Transverse colon (tissue), 3 donors: ENCODE data around the gene TMEFF1.

Experiments
- EP300 ChIP-seq: sonication (generic); formaldehyde crosslinking; IDR thresholded peaks from one replicate; pipeline ENCODE4 v1.6.1; 2017; ENCODE audit warnings: antibody characterized with exemption, low read depth
- POLR2A ChIP-seq: fragments of 450-650 bp; IDR thresholded peaks from one replicate; pipeline ENCODE4 v1.6.1; 2016; ENCODE audit warnings: antibody characterized with exemption, mild to moderate bottlenecking, moderate library complexity
- TF ChIP-seq, protein P1 (sequence below), 5 experiments: fragments of 200-600 bp in 3 of 5; fragments of 450-650 bp in 2 of 5; sonication (generic) in 3 of 5; IDR thresholded peaks; 1 replicate in 2 of 5; 2 replicates in 3 of 5; pipeline ENCODE4 v1.5.1; 2016 to 2017; ENCODE audit warnings: antibody characterized with exemption in 5 of 5, inconsistent platforms in 3 of 5, mild to moderate bottlenecking in 2 of 5, moderate library complexity in 1 of 5

DNA sequence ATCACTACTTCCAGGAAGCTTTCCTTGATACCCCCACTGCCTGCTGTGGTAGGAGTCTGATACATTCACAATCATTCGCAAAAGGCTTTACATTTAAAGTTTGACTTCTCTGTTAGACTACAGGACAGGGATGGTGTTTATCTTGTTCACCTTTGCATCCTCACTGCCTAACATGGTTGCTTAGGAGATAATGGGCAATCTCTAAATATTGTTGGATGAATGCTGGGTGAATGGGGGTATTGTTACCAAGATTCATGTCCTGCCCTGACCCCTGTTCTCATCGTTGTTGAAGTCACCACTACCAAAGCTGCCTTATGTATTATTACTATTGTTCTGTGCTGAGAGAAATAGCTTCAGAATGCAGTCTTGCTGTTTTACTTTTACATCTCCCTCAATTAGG, 7.7 kb upstream of the TMEFF1 start:
- TF ChIP-seq, protein P1, sequence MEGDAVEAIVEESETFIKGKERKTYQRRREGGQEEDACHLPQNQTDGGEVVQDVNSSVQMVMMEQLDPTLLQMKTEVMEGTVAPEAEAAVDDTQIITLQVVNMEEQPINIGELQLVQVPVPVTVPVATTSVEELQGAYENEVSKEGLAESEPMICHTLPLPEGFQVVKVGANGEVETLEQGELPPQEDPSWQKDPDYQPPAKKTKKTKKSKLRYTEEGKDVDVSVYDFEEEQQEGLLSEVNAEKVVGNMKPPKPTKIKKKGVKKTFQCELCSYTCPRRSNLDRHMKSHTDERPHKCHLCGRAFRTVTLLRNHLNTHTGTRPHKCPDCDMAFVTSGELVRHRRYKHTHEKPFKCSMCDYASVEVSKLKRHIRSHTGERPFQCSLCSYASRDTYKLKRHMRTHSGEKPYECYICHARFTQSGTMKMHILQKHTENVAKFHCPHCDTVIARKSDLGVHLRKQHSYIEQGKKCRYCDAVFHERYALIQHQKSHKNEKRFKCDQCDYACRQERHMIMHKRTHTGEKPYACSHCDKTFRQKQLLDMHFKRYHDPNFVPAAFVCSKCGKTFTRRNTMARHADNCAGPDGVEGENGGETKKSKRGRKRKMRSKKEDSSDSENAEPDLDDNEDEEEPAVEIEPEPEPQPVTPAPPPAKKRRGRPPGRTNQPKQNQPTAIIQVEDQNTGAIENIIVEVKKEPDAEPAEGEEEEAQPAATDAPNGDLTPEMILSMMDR (IDR thresholded peaks at IDR 0.05): no peak
- TF ChIP-seq EP300 (no peak), POLR2A (no peak)
